ENCODE data around the gene ALOX15B. TPM values are rescaled to one million over a fixed set of nuclear protein-coding genes. Genes with fewer than 3 reads are reported as not detected.
A peak's percentile ranks its signal among the peaks of the same experiment; 100 is the strongest.

Gene ALOX15B
- total and polyA plus RNA-seq, 9 of the 15 experiments (the other 6 are each of a cell fraction or from before 2014, with no cell fraction given), result 0.04 TPM; not detected in 8

DNA sequence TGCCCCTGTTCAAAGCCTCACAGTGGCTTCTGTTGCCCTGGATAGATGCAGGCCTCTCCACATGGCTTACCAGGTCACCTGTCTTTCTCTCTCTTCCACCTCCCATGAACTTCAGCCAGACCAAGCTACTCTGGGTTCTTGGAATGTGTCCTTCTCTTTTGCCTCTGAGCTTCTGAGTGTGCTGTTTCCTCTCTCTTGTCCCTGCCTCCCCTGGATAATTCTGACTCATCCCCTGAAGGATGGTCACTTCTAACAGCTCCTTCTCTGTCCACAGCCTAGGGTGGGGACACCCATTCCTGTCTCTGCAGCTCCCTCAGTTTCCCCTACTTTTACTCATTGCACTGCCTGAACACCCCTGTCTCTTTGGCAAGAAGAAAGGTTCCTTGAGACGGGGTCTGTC lies 33.5 kb upstream of the ALOX15B start (continued):
- TF ChIP-seq, protein P1, sequence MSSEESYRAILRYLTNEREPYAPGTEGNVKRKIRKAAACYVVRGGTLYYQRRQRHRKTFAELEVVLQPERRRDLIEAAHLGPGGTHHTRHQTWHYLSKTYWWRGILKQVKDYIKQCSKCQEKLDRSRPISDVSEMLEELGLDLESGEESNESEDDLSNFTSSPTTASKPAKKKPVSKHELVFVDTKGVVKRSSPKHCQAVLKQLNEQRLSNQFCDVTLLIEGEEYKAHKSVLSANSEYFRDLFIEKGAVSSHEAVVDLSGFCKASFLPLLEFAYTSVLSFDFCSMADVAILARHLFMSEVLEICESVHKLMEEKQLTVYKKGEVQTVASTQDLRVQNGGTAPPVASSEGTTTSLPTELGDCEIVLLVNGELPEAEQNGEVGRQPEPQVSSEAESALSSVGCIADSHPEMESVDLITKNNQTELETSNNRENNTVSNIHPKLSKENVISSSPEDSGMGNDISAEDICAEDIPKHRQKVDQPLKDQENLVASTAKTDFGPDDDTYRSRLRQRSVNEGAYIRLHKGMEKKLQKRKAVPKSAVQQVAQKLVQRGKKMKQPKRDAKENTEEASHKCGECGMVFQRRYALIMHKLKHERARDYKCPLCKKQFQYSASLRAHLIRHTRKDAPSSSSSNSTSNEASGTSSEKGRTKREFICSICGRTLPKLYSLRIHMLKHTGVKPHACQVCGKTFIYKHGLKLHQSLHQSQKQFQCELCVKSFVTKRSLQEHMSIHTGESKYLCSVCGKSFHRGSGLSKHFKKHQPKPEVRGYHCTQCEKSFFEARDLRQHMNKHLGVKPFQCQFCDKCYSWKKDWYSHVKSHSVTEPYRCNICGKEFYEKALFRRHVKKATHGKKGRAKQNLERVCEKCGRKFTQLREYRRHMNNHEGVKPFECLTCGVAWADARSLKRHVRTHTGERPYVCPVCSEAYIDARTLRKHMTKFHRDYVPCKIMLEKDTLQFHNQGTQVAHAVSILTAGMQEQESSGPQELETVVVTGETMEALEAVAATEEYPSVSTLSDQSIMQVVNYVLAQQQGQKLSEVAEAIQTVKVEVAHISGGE (CRISPR knock-in tag; IDR thresholded peaks at IDR 0.05), result no peak
- no peak for TF ChIP-seq NCOA6 (IDR thresholded peaks at IDR 0.05)
- TF ChIP-seq CAMTA2 (CRISPR knock-in tag; conservative IDR thresholded peaks at IDR 0.05), result no peak
- no peak for TF ChIP-seq NELFE (IDR thresholded peaks at IDR 0.05; ENCODE audit: insufficient read depth, insufficient read length)

DNA sequence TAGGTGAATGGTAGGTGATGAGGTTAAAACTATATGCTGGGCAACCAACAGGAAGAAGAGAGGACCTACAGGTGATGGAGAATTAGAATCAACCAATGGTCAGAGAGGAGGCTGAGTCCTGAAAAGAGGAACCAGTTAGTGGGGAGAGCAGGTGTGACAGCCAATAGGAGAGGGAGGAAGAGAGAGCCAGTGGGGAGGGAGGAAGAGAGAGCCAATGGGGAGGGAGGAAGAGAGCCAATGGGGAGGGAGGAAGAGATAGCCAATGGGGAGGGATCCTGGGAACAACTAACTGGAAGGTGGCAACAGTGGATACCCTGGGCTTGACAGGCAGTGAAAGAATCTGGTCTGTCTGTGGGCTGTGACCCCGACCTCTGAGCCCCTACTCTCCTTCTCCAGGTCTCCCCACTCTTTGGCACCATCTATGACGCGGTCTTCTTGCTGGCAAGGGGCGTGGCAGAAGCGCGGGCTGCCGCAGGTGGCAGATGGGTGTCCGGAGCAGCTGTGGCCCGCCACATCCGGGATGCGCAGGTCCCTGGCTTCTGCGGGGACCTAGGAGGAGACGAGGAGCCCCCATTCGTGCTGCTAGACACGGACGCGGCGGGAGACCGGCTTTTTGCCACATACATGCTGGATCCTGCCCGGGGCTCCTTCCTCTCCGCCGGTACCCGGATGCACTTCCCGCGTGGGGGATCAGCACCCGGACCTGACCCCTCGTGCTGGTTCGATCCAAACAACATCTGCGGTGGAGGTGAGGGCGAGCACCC lies 32.7 kb upstream of the ALOX15B start:
- ATAC-seq (peak; percentile 92), DNase-seq (ENCODE audit: extremely low read depth in 1 of 4, low spot score in 3 of 4) (peak in 3 of 4 experiments; percentile 68 to 78 (median 77)), FAIRE-seq (no peak)
- CTCF ChIA-PET (ENCODE audit: low intra/inter-chr PET ratio), result no interaction called here
- H3K36me3 ChIP-seq (ENCODE audit: control insufficient read depth, insufficient read depth, low read length), result no peaks in the 10 kb centered on the region
- no peak overlapping the region for H3K4me3 ChIP-seq
- intact Hi-C loops (cut with micrococcal nuclease), result no loop called here
- H4K20me1 ChIP-seq (replicated peaks; ENCODE audit: control insufficient read depth, insufficient read depth, low read length), result no peaks in the 10 kb centered on the region
- peaks cover 13 to 62% of the 10 kb centered on the region in 2 experiments; a peak in 4 of 5 replicates for H3K27me3 ChIP-seq (ENCODE audit: control insufficient read depth in 2 of 2, insufficient read depth in 2 of 2, low read length in 2 of 2)
- in situ Hi-C loops (cut with MboI), result loop anchor here (5.0 kb wide), 1 partner anchor 36 kb away; no protein-coding TSS in a partner anchor
- H3K79me2 ChIP-seq (ENCODE audit: control insufficient read depth, insufficient read depth, low read length), result no peaks in the 10 kb centered on the region
- BruUV-seq (replicated peaks), result no TSS peak
- H3K9me3 ChIP-seq (replicated peaks; ENCODE audit: control insufficient read depth, insufficient read depth, low read depth, low read length), result no peaks in the 10 kb centered on the region
- H3K4me1 ChIP-seq (replicated peaks in 1 of 2; ENCODE audit: control insufficient read depth in 2 of 2, insufficient read depth in 2 of 2, low read length in 2 of 2), result peaks cover 0 to 19% of the 10 kb centered on the region in 2 experiments; a peak in 2 of 5 replicates
- WGBS (ENCODE audit: insufficient coverage, low coverage, missing lambda C conversion rate), result 7% methylated on average over 17 of the region's 30 CpGs
- POLR2A ChIA-PET, result no interaction called here
- 0 out of 2 replicates have a peak overlapping the region, but pooled peaks have one; percentile 24 for H2AFZ ChIP-seq (ENCODE audit: low read depth, low read length)
- 0 out of 2 replicates have a peak overlapping the region, but pooled peaks have one; percentile 18 for H3K4me2 ChIP-seq (ENCODE audit: insufficient read depth, low read length)
- H3K27ac ChIP-seq (ENCODE audit: extremely low read depth, low read depth, low read length), result no peak overlapping the region
- H3K9me1 ChIP-seq (ENCODE audit: control insufficient read depth, insufficient read depth, low read length), result no peaks in the 10 kb centered on the region
- no peak overlapping the region for H3K9ac ChIP-seq (ENCODE audit: insufficient read depth in 1 of 2, low read depth in 2 of 2, low read length in 2 of 2)
- TF ChIP-seq ZNF785 (CRISPR knock-in tag; IDR thresholded peaks at IDR 0.05), result no peak
- no peak for TF ChIP-seq NR2C1 (IDR thresholded peaks at IDR 0.05)
- TF ChIP-seq NR2C1 (tag; IDR thresholded peaks at IDR 0.05), result no peak
- TF ChIP-seq CC2D1A (IDR thresholded peaks at IDR 0.05), result peak; percentile 58; the same call in 1 of the 2 replicates
- TF ChIP-seq ARID2 (IDR thresholded peaks at IDR 0.05), result no peak
- no peak for TF ChIP-seq ZSCAN29 (IDR thresholded peaks at IDR 0.05)
- TF ChIP-seq SETDB1 (IDR thresholded peaks at IDR 0.05; ENCODE audit: low read length), result no peak
- TF ChIP-seq CHD1 (IDR thresholded peaks at IDR 0.05; ENCODE audit: low read length), result no peak
- no peak for TF ChIP-seq EZH2 (IDR thresholded peaks at IDR 0.05; ENCODE audit: borderline replicate concordance, low read depth, low read length)
- TF ChIP-seq TBP (optimal IDR thresholded peaks at IDR 0.05; ENCODE audit: low read depth, low read length), result no peak
- TF ChIP-seq TARDBP (IDR thresholded peaks at IDR 0.05), result no peak
- TF ChIP-seq, protein P2, sequence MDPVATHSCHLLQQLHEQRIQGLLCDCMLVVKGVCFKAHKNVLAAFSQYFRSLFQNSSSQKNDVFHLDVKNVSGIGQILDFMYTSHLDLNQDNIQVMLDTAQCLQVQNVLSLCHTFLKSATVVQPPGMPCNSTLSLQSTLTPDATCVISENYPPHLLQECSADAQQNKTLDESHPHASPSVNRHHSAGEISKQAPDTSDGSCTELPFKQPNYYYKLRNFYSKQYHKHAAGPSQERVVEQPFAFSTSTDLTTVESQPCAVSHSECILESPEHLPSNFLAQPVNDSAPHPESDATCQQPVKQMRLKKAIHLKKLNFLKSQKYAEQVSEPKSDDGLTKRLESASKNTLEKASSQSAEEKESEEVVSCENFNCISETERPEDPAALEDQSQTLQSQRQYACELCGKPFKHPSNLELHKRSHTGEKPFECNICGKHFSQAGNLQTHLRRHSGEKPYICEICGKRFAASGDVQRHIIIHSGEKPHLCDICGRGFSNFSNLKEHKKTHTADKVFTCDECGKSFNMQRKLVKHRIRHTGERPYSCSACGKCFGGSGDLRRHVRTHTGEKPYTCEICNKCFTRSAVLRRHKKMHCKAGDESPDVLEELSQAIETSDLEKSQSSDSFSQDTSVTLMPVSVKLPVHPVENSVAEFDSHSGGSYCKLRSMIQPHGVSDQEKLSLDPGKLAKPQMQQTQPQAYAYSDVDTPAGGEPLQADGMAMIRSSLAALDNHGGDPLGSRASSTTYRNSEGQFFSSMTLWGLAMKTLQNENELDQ (CRISPR knock-in tag; IDR thresholded peaks at IDR 0.05; ENCODE audit: borderline replicate concordance), result no peak
